K562 (cell line): ENCODE data around the gene OR2T4. TPM values are rescaled to one million over a fixed set of nuclear protein-coding genes. Genes with fewer than 3 reads are reported as not detected.

Experiments used
- ATAC-seq: fragments of 200-7000 bp; cut with Tn5 transposase; 3 replicates; pipeline ENCODE4 v1.9.1; 2020; ENCODE audit warnings: moderate library complexity
- BruUV-seq: library from RNA; stranded (reverse); fragments of 400-500 nt; replicated peaks from 2 replicates; lab custom pipeline; 2021; lab: Mats Ljungman, UMichigan
- CTCF ChIA-PET: fragments of 300-600 bp; formaldehyde crosslinking; extraction: SDS; loops from one replicate; lab custom pipeline; 2021; ENCODE audit warnings: low intra/inter-chr PET ratio; lab: Yijun Ruan, JAX
- POLR2A ChIA-PET: fragments of 300-600, 350-650 bp; sonication (Branson Sonifier 250); formaldehyde crosslinking; extraction: SDS; loops from one replicate; lab custom pipeline; 2021; ENCODE audit warnings: antibody characterized with exemption, inconsistent platforms; lab: Yijun Ruan, JAX
- DNase-seq, 4 experiments: peaks; one replicate each; pipeline versions ENCODE4 v3.0.0 to v3.0.0-alpha.2; 2011 to 2018; ENCODE audit warnings: low spot score in 3 of 4, mixed read lengths in 3 of 4; ENCODE audit errors: extremely low read depth in 1 of 4
- FAIRE-seq: peaks from 2 replicates; lab custom pipeline; 2011; peaks lifted over from hg19 to GRCh38; lab: Jason Lieb, UNC
- H2AFZ ChIP-seq: 2 replicates; pipeline ENCODE4 v1.6.0; 2011; ENCODE audit warnings: low read depth, low read length, control low read depth, inconsistent platforms
- H3K27ac ChIP-seq: fragments of 200-600 bp; 3 replicates; pipeline ENCODE4 v1.8.0; 2011; ENCODE audit warnings: low read depth, mild to moderate bottlenecking, control low read depth, inconsistent platforms, low read length, moderate library complexity, mixed read lengths; ENCODE audit errors: extremely low read depth
- H3K27me3 ChIP-seq, 2 experiments: fragments of 300-600 bp in 1 of 2; 2 replicates in 1 of 2; 3 replicates in 1 of 2; pipeline versions ENCODE4 v1.6.0 to v1.8.0; 2011; ENCODE audit warnings: inconsistent platforms in 2 of 2, low read length in 2 of 2, mild to moderate bottlenecking in 1 of 2, mixed read lengths in 1 of 2, moderate library complexity in 1 of 2; ENCODE audit not compliant: control insufficient read depth in 2 of 2, insufficient read depth in 2 of 2
- H3K36me3 ChIP-seq: fragments of 300-600 bp; 3 replicates; pipeline ENCODE4 v1.8.0; 2011; ENCODE audit warnings: mild to moderate bottlenecking, low read length, inconsistent platforms; ENCODE audit not compliant: control insufficient read depth, insufficient read depth
- H3K4me1 ChIP-seq, 2 experiments: fragments of 200-600 bp in 1 of 2; replicated peaks in 1 of 2; 2 replicates in 1 of 2; 3 replicates in 1 of 2; pipeline versions ENCODE4 v1.5.1 to v1.8.0; 2011; ENCODE audit warnings: inconsistent platforms in 2 of 2, low read length in 2 of 2, mild to moderate bottlenecking in 1 of 2, mixed read lengths in 1 of 2, moderate library complexity in 1 of 2; ENCODE audit not compliant: control insufficient read depth in 2 of 2, insufficient read depth in 2 of 2
- H3K4me2 ChIP-seq: 2 replicates; pipeline ENCODE4 v1.6.1; 2011; ENCODE audit warnings: low read length, control low read depth, inconsistent platforms, mixed read lengths; ENCODE audit not compliant: insufficient read depth
- H3K4me3 ChIP-seq: fragments of 200-600 bp; sonication (generic), shearing (Covaris generic); 2 replicates; pipeline ENCODE4 v1.5.1; 2016; ENCODE audit warnings: control low read depth, inconsistent platforms
- H3K79me2 ChIP-seq: fragments of 200-600 bp; 3 replicates; pipeline ENCODE4 v1.8.0; 2011; ENCODE audit warnings: low read length, inconsistent platforms; ENCODE audit not compliant: control insufficient read depth, insufficient read depth
- H3K9ac ChIP-seq, 2 experiments: 2 replicates each; pipeline versions ENCODE4 v1.6.0 to v1.6.1; 2011; ENCODE audit warnings: low read depth in 2 of 2, low read length in 2 of 2, control low read depth in 1 of 2, inconsistent platforms in 1 of 2, mild to moderate bottlenecking in 1 of 2, mixed read lengths in 1 of 2; ENCODE audit not compliant: insufficient read depth in 1 of 2
- H3K9me1 ChIP-seq: one replicate; pipeline ENCODE4 v1.6.0; 2011; ENCODE audit warnings: inconsistent platforms, mild to moderate bottlenecking, low read length, moderate library complexity; ENCODE audit not compliant: control insufficient read depth, insufficient read depth
- H3K9me3 ChIP-seq: replicated peaks from 2 replicates; pipeline ENCODE4 v1.5.1; 2011; ENCODE audit warnings: low read depth, low read length, inconsistent platforms; ENCODE audit not compliant: control insufficient read depth, insufficient read depth
- H4K20me1 ChIP-seq: replicated peaks from 2 replicates; pipeline ENCODE4 v1.6.1; 2011; ENCODE audit warnings: low read length, inconsistent platforms, mixed read lengths; ENCODE audit not compliant: control insufficient read depth, insufficient read depth
- CEBPG ChIP-seq, 3 experiments: fragments of 200-800 bp in 1 of 3; sonication (Bioruptor generic) in 1 of 3; sonication (generic) in 1 of 3; formaldehyde crosslinking in 1 of 3; IDR thresholded peaks in 2 of 3; conservative IDR thresholded peaks in 1 of 3; 2 replicates each; pipeline versions ENCODE4 v1.6.1 to v1.8.0; 2016 to 2022; ENCODE audit warnings: missing compliant biosample characterization in 2 of 3, missing genetic modification characterization in 2 of 3, mild to moderate bottlenecking in 1 of 3, missing genetic modification reagents in 1 of 3
- WGBS: fragments of 100-300 bp; shearing (Covaris generic); methylation state at CpG from one replicate; pipeline ENCODE4 v1.1.6; 2016; ENCODE audit warnings: low coverage, mixed read lengths; ENCODE audit not compliant: insufficient coverage; ENCODE audit errors: missing lambda C conversion rate; 5-methylcytosine and 5-hydroxymethylcytosine counted together
- in situ Hi-C: fragments of 300-500 bp; cut with MboI; formaldehyde crosslinking; loops from 4 replicates; pipeline ENCODE4 v1.15.0; 2018; ENCODE audit warnings: inconsistent platforms, mixed read lengths
- intact Hi-C: fragments of 100-400 bp; cut with micrococcal nuclease; formaldehyde crosslinking; loops from 2 replicates; pipeline ENCODE4 v1.14.2; 2022
- polyA plus RNA-seq, 8 experiments: library from polyadenylated mRNA; depleted of rRNA in 4 of 8; stranded (reverse) in 5 of 8; unstranded in 3 of 8; fragments of >200 nt; fragmentation: Nextera tagmentation in 2 of 8; fragmentation: Illumina TruSeq in 1 of 8; extraction: Ambion mirVana in 2 of 8; extraction: Trizol in 1 of 8; gene quantifications; 2 replicates each; pipeline versions ENCODE4 v1.2.1 to v1.2.3, GENCODE V29; 2011 to 2014; ENCODE audit warnings: inconsistent platforms in 1 of 8, missing spikeins in 1 of 8
- total RNA-seq, 7 experiments: library from RNA; depleted of rRNA in 6 of 7; stranded (reverse); fragments of >200 nt in 6 of 7; fragmentation: Illumina TruSeq in 2 of 7; extraction: Trizol in 2 of 7; gene quantifications; 2 replicates each; pipeline versions ENCODE4 v1.2.1 to v1.2.3, GENCODE V29; 2011 to 2021; ENCODE audit warnings: low replicate concordance in 1 of 7
- TF ChIP-seq, protein P1 (sequence below): fragments of 450-650 bp; IDR thresholded peaks from 2 replicates; pipeline ENCODE4 v1.6.1; 2018; ENCODE audit not compliant: partially characterized antibody

OR2T4 gene
- total and polyA plus RNA-seq, 9 of the 15 experiments (the other 6 are each of a cell fraction or from before 2014, with no cell fraction given) = not detected

DNA sequence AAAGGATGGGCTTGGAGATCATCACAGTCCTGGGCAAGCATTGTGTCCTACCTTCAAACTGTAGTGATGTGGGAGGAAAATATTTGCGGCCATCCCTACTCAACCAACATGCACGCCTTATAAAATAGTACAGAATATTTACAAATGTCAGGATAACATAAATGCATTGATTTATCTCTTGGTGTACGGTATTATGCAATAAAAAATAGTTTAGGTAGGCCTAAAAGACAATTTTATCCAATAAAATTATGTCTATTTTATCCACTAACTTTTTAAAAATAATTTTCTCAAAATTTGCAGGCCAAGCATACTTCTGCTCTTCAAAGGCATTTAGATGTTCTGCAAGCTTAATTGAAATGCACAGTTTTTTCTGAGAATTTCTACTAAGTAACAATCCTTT, 41.3 kb downstream of the OR2T4 start, which contains the start of gene OR2T1:
Gene OR2T1 (plus strand): TSS at position 301 of the 400 bp plus-strand sequence. CDS start 3,100 bp downstream, outside the sequence.
- no peak for DNase-seq
- Histone ChIP-seq H3K9ac (no peak within 1 kb of the TSS), H4K20me1 (no peaks in the 10 kb centered on the region), H3K9me1 (no peaks in the 10 kb centered on the region), H2AFZ (no peak within 1 kb of the TSS), H3K4me2 (no peak within 1 kb of the TSS), H3K4me3 (no peak within 1 kb of the TSS), H3K36me3 (no peaks in the 10 kb centered on the region), H3K27me3 (no peaks in the 10 kb centered on the region), H3K79me2 (no peaks in the 10 kb centered on the region), H3K4me1 (no peaks in the 10 kb centered on the region), H3K27ac (no peak within 1 kb of the TSS), H3K9me3 (peaks cover 6% of the 10 kb centered on the region)
- POLR2A ChIA-PET = no interaction called here
- no peak for TF ChIP-seq CEBPG (CRISPR knock-in tag; IDR thresholded peaks at IDR 0.05)
- peak in 1 of 2 experiments; percentile 25; a peak in 1 of 4 replicates for TF ChIP-seq CEBPG (tag; conservative IDR thresholded peaks at IDR 0.05 in 1 of 2, IDR thresholded peaks at IDR 0.05 in 1 of 2)
- TF ChIP-seq, protein P1, sequence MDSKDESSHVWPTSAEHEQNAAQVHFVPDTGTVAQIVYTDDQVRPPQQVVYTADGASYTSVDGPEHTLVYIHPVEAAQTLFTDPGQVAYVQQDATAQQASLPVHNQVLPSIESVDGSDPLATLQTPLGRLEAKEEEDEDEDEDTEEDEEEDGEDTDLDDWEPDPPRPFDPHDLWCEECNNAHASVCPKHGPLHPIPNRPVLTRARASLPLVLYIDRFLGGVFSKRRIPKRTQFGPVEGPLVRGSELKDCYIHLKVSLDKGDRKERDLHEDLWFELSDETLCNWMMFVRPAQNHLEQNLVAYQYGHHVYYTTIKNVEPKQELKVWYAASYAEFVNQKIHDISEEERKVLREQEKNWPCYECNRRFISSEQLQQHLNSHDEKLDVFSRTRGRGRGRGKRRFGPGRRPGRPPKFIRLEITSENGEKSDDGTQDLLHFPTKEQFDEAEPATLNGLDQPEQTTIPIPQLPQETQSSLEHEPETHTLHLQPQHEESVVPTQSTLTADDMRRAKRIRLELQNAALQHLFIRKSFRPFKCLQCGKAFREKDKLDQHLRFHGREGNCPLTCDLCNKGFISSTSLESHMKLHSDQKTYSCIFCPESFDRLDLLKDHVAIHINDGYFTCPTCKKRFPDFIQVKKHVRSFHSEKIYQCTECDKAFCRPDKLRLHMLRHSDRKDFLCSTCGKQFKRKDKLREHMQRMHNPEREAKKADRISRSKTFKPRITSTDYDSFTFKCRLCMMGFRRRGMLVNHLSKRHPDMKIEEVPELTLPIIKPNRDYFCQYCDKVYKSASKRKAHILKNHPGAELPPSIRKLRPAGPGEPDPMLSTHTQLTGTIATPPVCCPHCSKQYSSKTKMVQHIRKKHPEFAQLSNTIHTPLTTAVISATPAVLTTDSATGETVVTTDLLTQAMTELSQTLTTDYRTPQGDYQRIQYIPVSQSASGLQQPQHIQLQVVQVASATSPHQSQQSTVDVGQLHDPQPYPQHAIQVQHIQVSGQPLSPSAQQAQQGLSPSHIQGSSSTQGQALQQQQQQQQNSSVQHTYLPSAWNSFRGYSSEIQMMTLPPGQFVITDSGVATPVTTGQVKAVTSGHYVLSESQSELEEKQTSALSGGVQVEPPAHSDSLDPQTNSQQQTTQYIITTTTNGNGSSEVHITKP = no peak
- intact Hi-C loops (no loop called here), in situ Hi-C loops (no loop called here)
- FAIRE-seq = no peak
- BruUV-seq = no TSS peak
- WGBS = 2% methylated on average over 3 of the region's 3 CpGs
- no peak for ATAC-seq
- CTCF ChIA-PET = no interaction called here
